Measurements from ENCODE around the gene CNOT3. TPM values are rescaled to one million over a fixed set of nuclear protein-coding genes. Genes with fewer than 3 reads are reported as not detected.

Gene CNOT3
- total and polyA plus RNA-seq, 2 of the 13 experiments (the other 11 are each of a cell fraction or from before 2014, with no cell fraction given): 4.3 to 5.8 TPM

DNA sequence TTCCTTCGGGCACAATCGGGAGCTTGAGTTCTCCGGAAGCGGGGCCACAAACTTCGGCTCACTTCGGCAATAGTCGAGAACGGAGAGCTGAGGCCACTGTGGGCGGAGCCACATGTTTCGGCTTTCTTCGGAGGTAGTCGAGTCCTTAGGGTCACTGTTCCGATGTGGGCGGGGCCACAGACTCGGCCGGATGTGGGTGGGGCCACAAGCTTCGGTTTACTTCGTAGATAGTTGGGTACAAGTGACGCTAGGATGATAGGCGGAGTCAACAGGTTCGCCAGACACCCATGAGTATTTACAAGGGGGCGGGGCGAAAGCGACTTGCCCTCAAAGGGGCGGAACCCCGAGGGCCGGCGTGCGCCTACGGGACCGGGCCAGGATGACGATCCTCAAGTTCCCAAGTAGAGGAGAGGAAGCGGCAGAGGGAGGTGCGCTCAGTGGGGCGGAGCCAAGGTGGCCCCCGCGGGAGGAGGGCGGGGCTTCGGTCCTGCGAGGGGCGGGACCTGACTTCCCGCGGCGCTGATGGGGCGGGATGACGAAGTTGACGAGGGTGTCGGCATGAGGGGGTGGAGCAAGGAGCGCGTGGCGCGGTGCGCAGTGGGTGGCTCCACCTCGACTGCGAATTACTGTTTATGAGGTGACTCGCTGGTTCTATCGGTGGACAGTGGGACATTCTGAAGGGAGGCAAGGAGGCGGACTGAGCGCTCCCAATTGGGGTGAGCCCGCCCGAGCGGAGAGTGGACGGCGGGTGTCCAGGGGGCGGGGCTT is 52.4 kb downstream of the CNOT3 start (continued):
- TF ChIP-seq, protein P1, sequence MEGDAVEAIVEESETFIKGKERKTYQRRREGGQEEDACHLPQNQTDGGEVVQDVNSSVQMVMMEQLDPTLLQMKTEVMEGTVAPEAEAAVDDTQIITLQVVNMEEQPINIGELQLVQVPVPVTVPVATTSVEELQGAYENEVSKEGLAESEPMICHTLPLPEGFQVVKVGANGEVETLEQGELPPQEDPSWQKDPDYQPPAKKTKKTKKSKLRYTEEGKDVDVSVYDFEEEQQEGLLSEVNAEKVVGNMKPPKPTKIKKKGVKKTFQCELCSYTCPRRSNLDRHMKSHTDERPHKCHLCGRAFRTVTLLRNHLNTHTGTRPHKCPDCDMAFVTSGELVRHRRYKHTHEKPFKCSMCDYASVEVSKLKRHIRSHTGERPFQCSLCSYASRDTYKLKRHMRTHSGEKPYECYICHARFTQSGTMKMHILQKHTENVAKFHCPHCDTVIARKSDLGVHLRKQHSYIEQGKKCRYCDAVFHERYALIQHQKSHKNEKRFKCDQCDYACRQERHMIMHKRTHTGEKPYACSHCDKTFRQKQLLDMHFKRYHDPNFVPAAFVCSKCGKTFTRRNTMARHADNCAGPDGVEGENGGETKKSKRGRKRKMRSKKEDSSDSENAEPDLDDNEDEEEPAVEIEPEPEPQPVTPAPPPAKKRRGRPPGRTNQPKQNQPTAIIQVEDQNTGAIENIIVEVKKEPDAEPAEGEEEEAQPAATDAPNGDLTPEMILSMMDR (CRISPR knock-in tag; IDR thresholded peaks at IDR 0.05): no peak
- TF ChIP-seq MXD4 (CRISPR knock-in tag; IDR thresholded peaks at IDR 0.05) (0 out of 2 replicates have a peak, but pooled peaks have one; percentile 64), ZFX (CRISPR knock-in tag; IDR thresholded peaks at IDR 0.05; ENCODE audit: low read depth) (no peak), ZNF782 (CRISPR knock-in tag; IDR thresholded peaks at IDR 0.05; ENCODE audit: borderline replicate concordance) (no peak), DNMT1 (CRISPR knock-in tag; IDR thresholded peaks at IDR 0.05) (0 out of 2 replicates have a peak, but pooled peaks have one; percentile 69), ZNF775 (CRISPR knock-in tag; IDR thresholded peaks at IDR 0.05; ENCODE audit: borderline replicate concordance) (no peak), ZNF747 (CRISPR knock-in tag; IDR thresholded peaks at IDR 0.05; ENCODE audit: borderline replicate concordance) (peak; percentile 78), ZNF232 (CRISPR knock-in tag; IDR thresholded peaks at IDR 0.05; ENCODE audit: borderline replicate concordance) (no peak), ZNF607 (CRISPR knock-in tag; IDR thresholded peaks at IDR 0.05; ENCODE audit: borderline replicate concordance) (no peak; the same call in 1 of the 2 replicates), ZNF101 (CRISPR knock-in tag; IDR thresholded peaks at IDR 0.05; ENCODE audit: borderline replicate concordance, low read depth) (no peak), SPEN (CRISPR knock-in tag; IDR thresholded peaks at IDR 0.05; ENCODE audit: low read depth) (no peak), ZSCAN25 (CRISPR knock-in tag; IDR thresholded peaks at IDR 0.05) (no peak), ZNF564 (CRISPR knock-in tag; IDR thresholded peaks at IDR 0.05) (no peak), ZC3H13 (CRISPR knock-in tag; IDR thresholded peaks at IDR 0.05) (no peak)
- TF ChIP-seq, protein P2, sequence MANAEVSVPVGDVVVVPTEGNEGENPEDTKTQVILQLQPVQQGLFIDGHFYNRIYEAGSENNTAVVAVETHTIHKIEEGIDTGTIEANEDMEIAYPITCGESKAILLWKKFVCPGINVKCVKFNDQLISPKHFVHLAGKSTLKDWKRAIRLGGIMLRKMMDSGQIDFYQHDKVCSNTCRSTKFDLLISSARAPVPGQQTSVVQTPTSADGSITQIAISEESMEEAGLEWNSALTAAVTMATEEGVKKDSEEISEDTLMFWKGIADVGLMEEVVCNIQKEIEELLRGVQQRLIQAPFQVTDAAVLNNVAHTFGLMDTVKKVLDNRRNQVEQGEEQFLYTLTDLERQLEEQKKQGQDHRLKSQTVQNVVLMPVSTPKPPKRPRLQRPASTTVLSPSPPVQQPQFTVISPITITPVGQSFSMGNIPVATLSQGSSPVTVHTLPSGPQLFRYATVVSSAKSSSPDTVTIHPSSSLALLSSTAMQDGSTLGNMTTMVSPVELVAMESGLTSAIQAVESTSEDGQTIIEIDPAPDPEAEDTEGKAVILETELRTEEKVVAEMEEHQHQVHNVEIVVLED (CRISPR knock-in tag; IDR thresholded peaks at IDR 0.05; ENCODE audit: borderline replicate concordance): peak; percentile 67; the same call in 1 of the 2 replicates
- TF ChIP-seq, protein P3, sequence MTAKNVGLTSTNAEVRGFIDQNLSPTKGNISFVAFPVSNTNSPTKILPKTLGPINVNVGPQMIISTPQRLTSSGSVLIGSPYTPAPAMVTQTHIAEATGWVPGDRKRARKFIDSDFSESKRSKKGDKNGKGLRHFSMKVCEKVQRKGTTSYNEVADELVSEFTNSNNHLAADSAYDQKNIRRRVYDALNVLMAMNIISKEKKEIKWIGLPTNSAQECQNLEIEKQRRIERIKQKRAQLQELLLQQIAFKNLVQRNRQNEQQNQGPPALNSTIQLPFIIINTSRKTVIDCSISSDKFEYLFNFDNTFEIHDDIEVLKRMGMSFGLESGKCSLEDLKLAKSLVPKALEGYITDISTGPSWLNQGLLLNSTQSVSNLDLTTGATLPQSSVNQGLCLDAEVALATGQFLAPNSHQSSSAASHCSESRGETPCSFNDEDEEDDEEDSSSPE (CRISPR knock-in tag; IDR thresholded peaks at IDR 0.05): peak; percentile 75
- TF ChIP-seq, protein P4, sequence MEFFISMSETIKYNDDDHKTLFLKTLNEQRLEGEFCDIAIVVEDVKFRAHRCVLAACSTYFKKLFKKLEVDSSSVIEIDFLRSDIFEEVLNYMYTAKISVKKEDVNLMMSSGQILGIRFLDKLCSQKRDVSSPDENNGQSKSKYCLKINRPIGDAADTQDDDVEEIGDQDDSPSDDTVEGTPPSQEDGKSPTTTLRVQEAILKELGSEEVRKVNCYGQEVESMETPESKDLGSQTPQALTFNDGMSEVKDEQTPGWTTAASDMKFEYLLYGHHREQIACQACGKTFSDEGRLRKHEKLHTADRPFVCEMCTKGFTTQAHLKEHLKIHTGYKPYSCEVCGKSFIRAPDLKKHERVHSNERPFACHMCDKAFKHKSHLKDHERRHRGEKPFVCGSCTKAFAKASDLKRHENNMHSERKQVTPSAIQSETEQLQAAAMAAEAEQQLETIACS (CRISPR knock-in tag; IDR thresholded peaks at IDR 0.05): no peak
- TF ChIP-seq, protein P5, sequence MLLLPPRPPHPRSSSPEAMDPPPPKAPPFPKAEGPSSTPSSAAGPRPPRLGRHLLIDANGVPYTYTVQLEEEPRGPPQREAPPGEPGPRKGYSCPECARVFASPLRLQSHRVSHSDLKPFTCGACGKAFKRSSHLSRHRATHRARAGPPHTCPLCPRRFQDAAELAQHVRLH (CRISPR knock-in tag; IDR thresholded peaks at IDR 0.05; ENCODE audit: borderline replicate concordance, low read depth): peak; percentile 35; the same call in 1 of the 2 replicates

Measured in HepG2 (cell line).